ENCODE measurements around the gene HOXC5. TPM values are rescaled to one million over a fixed set of nuclear protein-coding genes. Genes with fewer than 3 reads are reported as not detected.

HOXC5 gene
- total RNA-seq, 1 experiment from 2014 or later: not detected

GRCh38 chr12:54053003-54053750 lies 20.3 kb downstream of the HOXC5 start:
- Histone ChIP-seq H3K27me3 (ENCODE audit: insufficient read depth, low read length) (peaks cover 95% of the 10 kb centered on the region), H3K23me2 (ENCODE audit: insufficient read length, low read depth, low read length, poor library complexity, severe bottlenecking) (peaks cover 4% of the 10 kb centered on the region), H2BK15ac (ENCODE audit: low read depth, low read length) (no peak overlapping the region), H4K5ac (ENCODE audit: insufficient read length, low read depth, low read length) (no peak overlapping the region), H2BK12ac (ENCODE audit: insufficient read length, low read depth, low read length) (no peak overlapping the region), H2BK120ac (ENCODE audit: low read depth, low read length, poor library complexity, severe bottlenecking) (no peak overlapping the region), H3K4me2 (ENCODE audit: insufficient read depth, insufficient read length, low read length) (peak overlapping the region; percentile 28), H3K9ac (ENCODE audit: extremely low read depth, insufficient read length, low read length) (no peak overlapping the region), H2AFZ (ENCODE audit: low read length) (no peak overlapping the region), H2BK20ac (ENCODE audit: low read depth, low read length, poor library complexity, severe bottlenecking) (no peak overlapping the region), H3K18ac (ENCODE audit: insufficient read length, low read depth, low read length) (no peak overlapping the region), H3K9me3 (ENCODE audit: control insufficient read depth, low read depth, low read length) (no peaks in the 10 kb centered on the region), H3K56ac (ENCODE audit: insufficient read length, low read depth, low read length) (no peak overlapping the region), H3K23ac (ENCODE audit: insufficient read length, low read depth, low read length) (no peak overlapping the region), H3K4ac (ENCODE audit: low read depth, low read length) (no peak overlapping the region), H2BK5ac (ENCODE audit: insufficient read length, low read length) (no peak overlapping the region), H3K79me2 (ENCODE audit: insufficient read depth, low read length) (no peaks in the 10 kb centered on the region), H3K79me1 (ENCODE audit: insufficient read depth, low read depth, low read length, poor library complexity, severe bottlenecking) (no peaks in the 10 kb centered on the region), H4K8ac (replicated peaks; ENCODE audit: insufficient read length, low read depth, low read length) (no peak overlapping the region), H3K4me1 (ENCODE audit: insufficient read depth, low read length) (no peaks in the 10 kb centered on the region), H2AK5ac (ENCODE audit: insufficient read length, low read length) (no peak overlapping the region), H4K91ac (ENCODE audit: insufficient read length, low read depth, low read length) (no peak overlapping the region), H4K20me1 (ENCODE audit: control insufficient read depth, insufficient read depth, insufficient read length) (no peaks in the 10 kb centered on the region), H3T11ph (ENCODE audit: low read length) (no peak overlapping the region), H3K14ac (ENCODE audit: insufficient read depth, low read length) (no peak overlapping the region), H3K27ac (ENCODE audit: insufficient read length, low read depth, low read length) (no peak overlapping the region)
- no CpG with 5 or more reads among the region's 22 CpGs for WGBS (ENCODE audit: extremely low coverage, insufficient read length, low lambda C conversion rate)
- no peak for TF ChIP-seq CTCF (conservative IDR thresholded peaks at IDR 0.05)
- DNase-seq: peak; percentile 67
- Mint-ChIP-seq H3K27ac (no peak overlapping the region), H3K4me3 (peak overlapping the region; percentile 25 to 75), H3K4me1 (peaks cover 9 to 65% of the 10 kb centered on the region in 2 experiments), H3K9me3 (peaks cover 2 to 18% of the 10 kb centered on the region in 2 experiments; a peak in 3 of 5 replicates), H3K27me3 (ENCODE audit: low read depth) (peaks cover 100% of the 10 kb centered on the region), H3K36me3 (ENCODE audit: insufficient read depth in 1 of 3, low read depth in 3 of 3) (no peaks in the 10 kb centered on the region)
